ENCODE data around the gene FITM1.
A peak's percentile ranks its signal among the peaks of the same experiment; 100 is the strongest.

FITM1 gene

DNA sequence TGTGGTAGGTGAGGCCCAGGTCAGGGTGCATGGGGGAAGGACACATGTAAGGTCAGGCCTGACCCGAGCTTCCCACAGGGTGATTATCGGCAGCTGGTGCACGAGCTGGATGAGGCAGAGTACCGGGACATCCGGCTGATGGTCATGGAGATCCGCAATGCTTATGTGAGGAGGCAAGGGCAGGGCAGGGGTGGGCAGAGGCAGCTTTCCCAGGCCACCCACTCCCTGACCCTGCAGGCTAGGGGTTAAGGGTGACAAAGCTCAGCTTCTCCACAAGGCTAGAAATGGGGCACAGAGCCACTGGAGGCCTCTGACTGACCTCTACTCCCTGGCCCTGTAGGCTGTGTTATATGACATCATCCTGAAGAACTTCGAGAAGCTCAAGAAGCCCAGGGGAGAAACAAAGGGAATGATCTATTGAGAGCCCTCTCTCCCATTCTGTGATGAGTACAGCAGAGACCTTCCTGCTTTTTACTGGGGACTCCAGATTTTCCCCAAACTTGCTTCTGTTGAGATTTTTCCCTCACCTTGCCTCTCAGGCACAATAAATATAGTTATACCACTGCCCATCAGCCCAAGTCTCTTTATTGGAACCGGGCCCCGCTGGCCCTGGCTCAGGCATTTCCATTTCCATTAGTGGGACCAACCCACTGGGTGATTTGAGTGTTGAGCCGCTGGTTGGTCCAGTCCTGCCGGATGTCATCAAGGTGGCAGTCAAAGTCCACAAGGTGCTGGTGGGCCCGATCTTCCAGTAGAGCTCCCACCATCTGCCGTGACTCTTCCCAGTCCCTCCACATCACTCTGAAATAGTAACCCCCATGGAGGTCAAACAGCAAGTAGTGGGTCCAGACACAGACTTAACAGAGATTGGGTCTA is 8.2 kb downstream of the FITM1 start:
- no peak for DNase-seq (ENCODE audit: extremely low read depth in 1 of 2, low read depth in 1 of 2)

DNA sequence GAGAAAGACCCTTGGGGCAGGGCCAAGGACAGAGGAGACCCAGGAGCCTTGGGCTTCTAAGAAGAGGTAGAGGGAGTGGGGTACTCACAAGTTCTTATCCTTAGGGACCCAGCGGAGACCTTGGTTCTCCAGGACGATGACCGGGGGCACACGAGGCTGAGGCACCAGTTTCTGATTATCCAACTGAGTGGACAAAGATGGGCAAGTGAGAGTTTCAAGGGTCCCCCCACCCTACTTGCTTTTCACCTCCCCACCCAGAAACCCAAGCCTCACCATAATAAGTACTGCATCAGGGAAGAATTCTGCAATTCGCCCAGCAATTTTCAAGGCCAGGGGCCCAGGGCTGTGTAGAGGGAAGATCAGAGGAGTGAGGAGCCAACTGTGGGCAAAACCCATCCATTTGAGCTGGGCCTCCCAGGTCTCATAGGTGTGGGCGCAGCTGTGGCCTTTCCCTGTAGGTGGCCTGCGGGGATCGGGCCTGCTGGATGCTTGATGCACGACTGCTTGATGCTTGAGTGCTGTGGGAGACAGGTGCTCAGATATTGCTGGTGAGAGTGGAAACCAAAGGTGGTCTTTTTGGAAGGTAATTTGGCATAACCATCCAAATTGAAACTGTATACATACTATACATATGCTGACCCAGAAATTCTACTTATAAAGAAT is 8.9 kb downstream of the FITM1 start:
- DNase-seq (ENCODE audit: extremely low read depth in 1 of 2, low read depth in 1 of 2): no peak

DNA sequence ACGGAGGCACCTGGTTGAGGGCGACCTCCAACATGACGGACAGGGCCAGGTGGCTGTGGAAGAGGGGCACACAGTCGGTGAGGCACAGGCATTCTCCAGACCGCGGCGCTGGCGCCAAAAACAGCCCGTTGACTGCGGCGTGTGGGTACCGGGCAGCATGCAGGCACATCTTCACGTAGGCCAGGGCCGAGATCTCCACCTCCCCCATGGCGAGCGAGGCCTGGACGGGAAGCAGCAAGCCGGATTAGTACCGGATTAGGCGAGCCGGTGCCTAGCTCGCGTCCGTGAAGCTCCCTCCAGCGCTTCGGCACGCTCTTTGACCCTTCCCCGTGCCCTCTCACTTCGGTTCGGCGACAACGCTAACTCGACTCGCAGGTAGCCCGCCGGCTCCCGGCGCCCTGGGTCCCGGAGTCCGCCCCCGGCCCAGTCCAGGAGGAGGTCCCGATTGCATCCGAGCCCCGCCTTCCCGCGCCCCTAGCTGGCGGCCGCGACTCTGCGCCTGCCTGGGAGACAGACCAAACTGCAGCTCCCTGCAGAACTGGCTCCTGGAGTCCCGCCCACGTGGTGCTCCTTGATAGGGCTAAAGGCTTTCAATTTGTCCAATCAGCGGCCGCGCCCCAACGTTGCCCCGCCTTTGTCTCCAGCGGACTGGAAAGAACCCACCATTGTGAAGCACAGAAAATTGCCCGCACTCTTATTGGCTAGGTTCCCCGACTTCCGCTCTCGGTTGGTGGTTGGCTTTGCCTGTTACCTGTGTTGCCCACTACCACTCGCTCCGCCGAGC is 10.8 kb downstream of the FITM1 start, which contains the start of gene EMC9:
EMC9 (minus strand) TSS at position 495 of the 784 bp plus-strand sequence; CDS start at position 208, 287 bp downstream.
- DNase-seq (ENCODE audit: extremely low read depth in 1 of 2, low read depth in 1 of 2): peak; percentile 98 to 100

DNA sequence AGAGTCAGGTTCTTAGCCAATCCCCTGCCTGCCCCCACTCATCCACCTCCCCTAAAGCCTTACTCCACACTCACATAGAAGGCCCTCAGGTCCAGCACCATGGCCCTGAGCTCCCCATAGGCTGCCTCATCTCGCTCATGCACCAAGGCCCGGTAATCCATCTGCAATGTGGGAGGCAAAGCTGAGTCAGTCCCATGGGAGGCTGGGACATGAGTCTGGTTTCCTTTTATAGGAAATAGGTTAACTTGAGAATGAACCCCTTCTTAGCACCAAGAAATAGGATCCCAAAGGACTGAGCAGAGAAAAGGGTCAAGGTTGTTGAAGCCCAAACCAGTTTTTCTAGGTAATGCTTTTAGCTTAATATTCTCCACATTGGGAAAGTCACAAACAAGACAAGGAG is 13.1 kb downstream of the FITM1 start:
- DNase-seq (ENCODE audit: extremely low read depth in 1 of 2, low read depth in 1 of 2): no peak

DNA sequence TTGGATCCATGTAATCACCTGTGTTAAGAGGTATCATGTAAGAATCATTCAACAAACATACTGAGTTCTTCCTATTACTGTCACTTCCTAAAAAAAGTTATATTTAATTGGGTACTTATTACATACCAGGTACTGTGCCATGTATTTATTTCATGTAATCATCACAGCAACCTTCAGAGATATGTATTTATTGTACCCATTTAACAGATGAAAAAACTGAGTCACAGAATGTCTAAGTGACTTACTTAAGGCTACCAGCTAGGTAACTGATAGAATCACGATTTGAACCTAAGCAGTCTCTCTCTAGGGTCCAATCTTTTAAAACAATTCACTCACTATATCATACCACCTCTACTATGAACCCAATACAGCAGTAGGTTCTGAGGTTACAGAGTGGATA is 14.0 kb downstream of the FITM1 start:
- no peak for DNase-seq (ENCODE audit: extremely low read depth in 1 of 2, low read depth in 1 of 2)

DNA sequence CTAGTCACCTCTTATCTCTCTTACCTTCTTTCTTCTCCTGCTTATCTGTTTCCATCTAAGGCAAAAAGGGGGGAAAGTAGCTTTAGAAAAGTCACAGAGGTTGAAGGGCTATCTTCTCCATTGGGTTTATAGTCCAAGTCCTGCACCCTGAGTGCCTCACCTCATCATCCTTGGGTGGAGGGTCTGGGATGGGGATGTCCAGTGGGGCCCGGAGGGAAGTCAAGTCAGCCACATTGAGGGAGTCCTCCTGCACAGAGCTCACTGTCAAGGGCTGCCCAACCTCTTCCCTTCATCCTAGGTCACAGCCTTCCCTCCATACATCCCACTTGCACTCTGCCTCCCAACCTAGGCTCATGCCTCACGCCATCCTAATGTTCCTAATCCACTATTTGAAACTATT is 14.8 kb downstream of the FITM1 start:
- DNase-seq (ENCODE audit: extremely low read depth in 1 of 2, low read depth in 1 of 2): no peak

DNA sequence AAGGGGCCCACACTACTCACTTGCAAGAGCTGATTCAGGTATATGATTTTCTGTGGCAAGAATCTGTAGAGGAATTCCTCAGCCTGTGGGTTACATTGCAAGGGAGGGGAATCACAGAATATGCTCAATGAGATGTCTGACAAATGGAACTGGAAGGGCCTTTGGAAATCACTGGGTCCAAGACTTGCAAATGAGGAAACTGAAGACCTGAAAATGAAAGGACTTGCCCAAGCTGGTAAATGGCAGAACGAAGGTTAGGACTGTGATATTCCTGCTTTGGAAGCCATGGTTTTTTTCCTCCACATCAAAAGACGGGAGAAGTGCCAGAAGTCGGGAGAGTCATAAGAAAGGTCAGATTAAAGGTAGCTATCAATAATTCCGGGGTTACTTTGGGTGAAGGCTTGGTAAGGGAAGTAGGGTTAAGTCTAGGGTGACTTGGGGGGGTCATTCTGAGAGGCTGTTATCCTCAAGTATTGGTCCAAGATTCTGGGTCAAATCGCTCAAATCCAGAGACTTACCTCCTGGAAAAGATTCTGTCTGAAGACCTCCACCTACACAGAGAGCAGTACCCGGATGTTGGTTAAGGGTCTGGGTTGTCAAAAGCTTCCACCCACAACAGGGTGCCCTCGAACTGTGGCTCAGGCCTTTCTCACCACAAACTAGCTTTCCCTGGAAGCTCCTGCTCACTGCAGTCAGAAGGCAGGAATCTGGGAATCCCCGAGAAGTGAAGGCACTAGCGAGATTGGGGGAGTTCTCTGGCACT is 15.4 kb downstream of the FITM1 start:
- no peak for DNase-seq (ENCODE audit: extremely low read depth in 1 of 2, low read depth in 1 of 2)

DNA sequence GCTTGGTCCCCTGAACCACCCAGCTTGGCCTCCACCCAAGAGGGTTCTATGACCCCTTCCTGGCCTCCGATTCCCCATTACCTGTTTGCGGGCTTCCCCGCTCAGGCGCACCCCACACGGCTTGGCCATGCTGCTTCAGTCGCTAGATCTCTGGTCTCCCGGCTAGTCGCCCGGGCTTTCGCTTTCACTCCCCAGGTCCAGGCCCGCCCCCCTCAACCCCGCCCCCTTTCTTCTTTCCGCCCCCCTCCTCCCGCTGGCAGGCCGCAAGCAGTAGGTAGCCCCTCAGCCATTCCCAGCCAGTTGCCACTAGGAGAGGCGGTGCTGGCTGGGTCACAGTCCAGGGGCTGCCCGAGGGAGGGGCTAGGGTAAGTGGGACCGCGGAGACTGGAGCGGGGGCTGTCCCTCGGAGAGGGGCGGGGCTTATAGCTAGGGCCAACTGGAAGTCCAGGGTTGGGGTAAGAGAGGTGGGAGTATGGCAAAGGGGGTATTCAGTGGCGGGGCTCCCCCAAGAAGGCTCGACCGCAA is 16.1 kb downstream of the FITM1 start, which contains the start of gene PSME2:
PSME2 (minus strand) TSS at position 158 of the 525 bp plus-strand sequence; CDS start at position 129, 29 bp downstream.
- peak; percentile 84 to 97 for DNase-seq (ENCODE audit: extremely low read depth in 1 of 2, low read depth in 1 of 2)

DNA sequence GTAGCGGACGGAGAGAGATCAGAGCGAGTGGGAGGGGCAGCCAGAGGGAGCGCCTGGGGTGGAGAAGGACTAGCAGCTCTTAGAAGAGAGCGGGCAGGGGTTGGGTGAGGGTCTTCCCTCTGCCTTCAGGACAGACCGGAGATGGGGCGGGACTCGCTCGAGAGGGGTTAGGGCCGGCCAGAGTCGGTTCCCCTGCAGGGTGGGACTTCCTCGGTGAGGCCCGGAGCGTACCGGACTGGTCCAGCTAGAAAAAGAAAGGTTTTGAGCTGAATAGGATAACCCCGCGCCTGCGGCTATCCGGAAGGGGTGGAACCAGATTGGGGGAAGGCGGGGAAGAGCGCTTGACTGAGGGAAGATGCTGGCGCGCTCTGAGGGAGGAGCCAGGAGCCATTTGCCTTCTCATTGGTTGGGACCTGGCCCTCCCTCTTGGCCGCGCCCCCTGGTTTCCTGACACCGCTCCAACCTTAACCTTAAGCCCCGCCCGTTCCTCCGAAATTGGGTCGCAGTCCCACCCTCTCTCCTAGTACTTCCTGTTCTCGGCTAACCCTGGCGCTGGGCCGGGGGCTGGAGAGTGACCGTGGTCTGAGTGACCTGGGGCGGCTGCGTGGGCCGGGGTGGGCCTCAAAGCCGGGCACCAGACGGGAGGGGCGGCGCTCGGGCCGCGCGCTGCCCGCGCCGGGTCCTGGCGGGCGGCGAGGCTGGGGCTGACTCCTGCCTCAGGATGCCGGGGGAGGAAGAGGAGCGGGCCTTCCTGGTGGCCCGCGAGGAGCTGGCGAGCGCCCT is 16.7 kb downstream of the FITM1 start, which contains the start of gene RNF31:
RNF31 (plus strand) TSS at position 521 of the 783 bp plus-strand sequence; CDS start at position 722, 201 bp downstream.
- peak; percentile 93 to 99 for DNase-seq (ENCODE audit: extremely low read depth in 1 of 2, low read depth in 1 of 2)

DNA sequence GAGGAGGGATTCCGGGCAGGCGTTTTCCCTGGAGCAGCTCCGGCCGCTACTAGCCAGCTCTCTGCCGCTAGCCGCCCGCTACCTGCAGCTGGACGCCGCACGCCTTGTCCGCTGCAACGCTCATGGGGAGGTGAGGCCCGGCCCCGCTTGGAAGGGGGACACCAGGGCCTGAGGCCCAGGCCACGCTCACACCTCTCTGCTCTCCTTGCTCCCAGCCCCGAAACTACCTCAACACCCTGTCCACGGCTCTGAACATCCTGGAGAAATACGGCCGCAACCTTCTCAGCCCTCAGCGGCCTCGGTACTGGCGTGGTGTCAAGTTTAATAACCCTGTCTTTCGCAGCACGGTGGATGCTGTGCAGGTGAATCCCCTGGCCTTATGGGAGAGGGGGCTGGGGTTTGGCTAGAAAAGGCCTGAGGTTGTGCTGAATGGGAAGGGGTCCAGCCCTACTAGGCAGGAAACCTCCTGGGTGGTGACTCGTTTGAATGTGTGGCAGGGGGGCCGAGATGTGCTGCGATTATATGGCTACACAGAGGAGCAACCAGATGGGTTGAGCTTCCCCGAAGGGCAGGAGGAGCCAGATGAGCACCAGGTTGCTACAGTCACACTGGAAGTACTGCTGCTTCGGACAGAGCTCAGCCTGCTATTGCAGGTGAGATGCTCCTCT is 17.4 kb downstream of the FITM1 start:
- no peak for DNase-seq (ENCODE audit: extremely low read depth in 1 of 2, low read depth in 1 of 2)

DNA sequence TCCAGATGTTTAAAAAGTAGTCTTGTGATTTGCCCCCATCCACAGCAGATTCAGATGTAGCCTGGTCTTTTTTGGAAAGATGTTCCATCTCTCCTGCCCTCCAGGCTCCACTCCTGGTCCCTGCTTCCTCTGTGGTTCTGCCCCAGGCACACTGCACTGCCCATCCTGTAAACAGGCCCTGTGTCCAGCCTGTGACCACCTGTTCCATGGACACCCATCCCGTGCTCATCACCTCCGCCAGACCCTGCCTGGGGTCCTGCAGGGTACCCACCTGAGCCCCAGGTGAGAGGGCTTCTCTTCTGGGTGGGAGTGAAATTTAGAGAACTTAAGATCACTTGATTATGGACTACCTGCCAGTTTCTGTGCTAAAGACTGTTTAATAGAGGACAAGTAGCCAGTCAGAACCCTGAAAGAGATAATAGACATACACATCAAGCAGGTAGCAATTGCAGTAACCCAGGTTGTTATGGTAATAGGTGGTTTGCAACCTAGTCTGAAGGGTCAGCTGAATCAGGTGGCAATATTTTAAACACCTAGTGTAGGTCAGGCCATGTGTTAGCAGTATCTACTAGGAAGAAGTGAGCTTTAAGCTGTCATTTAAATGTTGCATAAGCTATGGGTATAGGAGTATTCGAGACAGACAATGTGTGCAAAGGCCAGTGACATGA is 19.0 kb downstream of the FITM1 start:
- DNase-seq (ENCODE audit: extremely low read depth in 1 of 2, low read depth in 1 of 2): no peak

DNA sequence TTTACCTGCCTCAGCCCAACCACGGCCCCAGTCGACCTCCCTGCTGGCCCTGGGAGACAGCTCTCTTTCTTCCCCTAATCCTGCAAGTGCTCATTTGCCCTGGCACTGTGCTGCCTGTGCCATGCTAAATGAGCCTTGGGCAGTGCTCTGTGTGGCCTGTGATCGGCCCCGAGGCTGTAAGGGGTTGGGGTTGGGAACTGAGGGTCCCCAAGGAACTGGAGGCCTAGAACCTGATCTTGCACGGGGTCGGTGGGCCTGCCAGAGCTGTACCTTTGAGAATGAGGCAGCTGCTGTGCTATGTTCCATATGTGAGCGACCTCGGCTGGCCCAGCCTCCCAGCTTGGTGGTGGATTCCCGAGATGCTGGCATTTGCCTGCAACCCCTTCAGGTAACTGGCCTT is 19.6 kb downstream of the FITM1 start:
- DNase-seq (ENCODE audit: extremely low read depth in 1 of 2, low read depth in 1 of 2): no peak

DNA sequence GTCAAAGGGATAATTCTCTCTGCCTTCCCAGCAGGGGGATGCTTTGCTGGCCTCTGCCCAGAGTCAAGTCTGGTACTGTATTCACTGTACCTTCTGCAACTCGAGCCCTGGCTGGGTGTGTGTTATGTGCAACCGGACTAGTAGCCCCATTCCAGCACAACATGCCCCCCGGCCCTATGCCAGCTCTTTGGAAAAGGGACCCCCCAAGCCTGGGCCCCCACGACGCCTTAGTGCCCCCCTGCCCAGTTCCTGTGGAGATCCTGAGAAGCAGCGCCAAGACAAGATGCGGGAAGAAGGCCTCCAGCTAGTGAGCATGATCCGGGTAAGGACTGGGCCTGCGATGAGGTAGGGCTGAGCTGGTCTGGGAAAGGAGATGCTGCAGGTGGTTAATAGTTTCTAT is 20.1 kb downstream of the FITM1 start:
- no peak for DNase-seq (ENCODE audit: extremely low read depth in 1 of 2, low read depth in 1 of 2)

DNA sequence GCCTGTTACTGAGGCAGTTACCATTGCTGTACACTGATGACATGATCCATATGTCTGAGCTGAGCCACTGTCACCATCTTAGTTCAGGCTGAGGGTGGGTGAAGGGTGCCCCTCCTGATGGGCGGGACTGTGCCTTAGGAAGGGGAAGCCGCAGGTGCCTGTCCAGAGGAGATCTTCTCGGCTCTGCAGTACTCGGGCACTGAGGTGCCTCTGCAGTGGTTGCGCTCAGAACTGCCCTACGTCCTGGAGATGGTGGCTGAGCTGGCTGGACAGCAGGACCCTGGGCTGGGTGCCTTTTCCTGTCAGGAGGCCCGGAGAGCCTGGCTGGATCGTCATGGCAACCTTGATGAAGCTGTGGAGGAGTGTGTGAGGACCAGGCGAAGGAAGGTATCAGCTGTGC is 20.5 kb downstream of the FITM1 start:
- no peak for DNase-seq (ENCODE audit: extremely low read depth in 1 of 2, low read depth in 1 of 2)

DNA sequence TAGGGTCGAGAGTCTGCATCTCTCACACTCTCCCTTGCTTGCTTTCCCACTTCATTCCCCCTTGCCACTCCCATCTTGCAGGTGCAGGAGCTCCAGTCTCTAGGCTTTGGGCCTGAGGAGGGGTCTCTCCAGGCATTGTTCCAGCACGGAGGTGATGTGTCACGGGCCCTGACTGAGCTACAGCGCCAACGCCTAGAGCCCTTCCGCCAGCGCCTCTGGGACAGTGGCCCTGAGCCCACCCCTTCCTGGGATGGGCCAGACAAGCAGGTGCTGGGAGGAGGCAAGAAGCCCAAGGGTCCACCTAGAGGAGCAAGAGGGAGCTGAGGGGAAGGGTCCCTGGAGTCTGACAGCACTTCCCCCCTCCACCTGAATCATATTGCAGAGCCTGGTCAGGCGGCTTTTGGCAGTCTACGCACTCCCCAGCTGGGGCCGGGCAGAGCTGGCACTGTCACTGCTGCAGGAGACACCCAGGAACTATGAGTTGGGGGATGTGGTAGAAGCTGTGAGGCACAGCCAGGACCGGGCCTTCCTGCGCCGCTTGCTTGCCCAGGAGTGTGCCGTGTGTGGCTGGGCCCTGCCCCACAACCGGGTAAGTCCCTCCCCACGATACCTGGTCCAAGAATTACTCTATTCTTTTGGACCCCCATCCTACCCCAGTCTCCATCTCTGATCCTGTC is 21.1 kb downstream of the FITM1 start:
- no peak for DNase-seq (ENCODE audit: extremely low read depth in 1 of 2, low read depth in 1 of 2)

DNA sequence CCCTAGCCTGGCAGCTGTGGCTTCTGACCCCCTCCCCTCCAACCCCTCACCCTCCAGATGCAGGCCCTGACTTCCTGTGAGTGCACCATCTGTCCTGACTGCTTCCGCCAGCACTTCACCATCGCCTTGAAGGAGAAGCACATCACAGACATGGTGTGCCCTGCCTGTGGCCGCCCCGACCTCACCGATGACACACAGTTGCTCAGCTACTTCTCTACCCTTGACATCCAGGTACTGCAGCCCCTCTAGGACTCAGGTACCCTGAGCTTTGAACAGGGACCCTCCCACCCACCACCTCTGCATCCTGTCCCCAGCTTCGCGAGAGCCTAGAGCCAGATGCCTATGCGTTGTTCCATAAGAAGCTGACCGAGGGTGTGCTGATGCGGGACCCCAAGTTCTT is 24.6 kb downstream of the FITM1 start:
- no peak for DNase-seq (ENCODE audit: extremely low read depth in 1 of 2, low read depth in 1 of 2)

DNA sequence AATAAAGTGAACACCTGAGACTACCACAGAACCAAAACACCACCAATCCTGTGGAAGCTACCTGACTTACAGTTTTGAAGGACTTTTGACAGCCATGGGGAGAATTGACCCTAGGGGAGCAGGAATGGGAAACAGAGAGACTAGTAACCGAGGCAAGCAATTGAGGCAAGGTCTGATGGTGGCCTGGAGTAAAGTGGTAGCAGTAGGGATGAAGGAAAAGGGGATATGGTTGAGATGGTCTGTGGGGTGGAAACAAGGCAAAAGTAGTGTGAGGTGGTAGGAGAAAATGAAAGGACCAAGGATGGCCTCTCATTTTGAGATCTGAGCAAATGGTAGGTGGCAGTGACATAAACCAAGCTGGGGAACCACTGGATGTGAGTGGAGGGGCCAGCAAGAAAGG is 26.4 kb downstream of the FITM1 start:
- no peak for DNase-seq (ENCODE audit: extremely low read depth in 1 of 2, low read depth in 1 of 2)

DNA sequence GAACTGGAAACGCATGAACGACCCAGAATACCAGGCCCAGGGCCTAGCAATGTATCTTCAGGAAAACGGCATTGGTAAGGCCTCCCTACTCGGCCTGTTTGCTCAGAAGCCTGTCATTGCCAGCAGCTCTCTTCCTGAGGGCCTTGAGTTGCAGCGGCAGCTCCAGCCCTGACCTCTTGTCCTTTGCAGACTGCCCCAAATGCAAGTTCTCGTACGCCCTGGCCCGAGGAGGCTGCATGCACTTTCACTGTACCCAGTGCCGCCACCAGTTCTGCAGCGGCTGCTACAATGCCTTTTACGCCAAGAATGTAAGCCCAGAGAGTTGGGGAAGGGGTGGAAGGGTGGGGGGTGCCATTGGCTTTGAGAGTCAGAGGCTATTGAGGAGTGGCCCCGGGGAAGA is 26.9 kb downstream of the FITM1 start:
- no peak for DNase-seq (ENCODE audit: extremely low read depth in 1 of 2, low read depth in 1 of 2)

All from stimulated activated CD8-positive, alpha-beta memory T cell treated with anti-CD3 and anti-CD28 coated beads, Interleukin-7, amount 100 ng/mL, for 48 hours (primary cell).